PC-3 (cell line): Measurements from ENCODE around the gene PIM1.

Source experiments
- EZH2 ChIP-seq: fragments of 300-600 bp; sonication (generic); IDR thresholded peaks from one replicate; pipeline ENCODE4 v1.6.1; 2017; ENCODE audit warnings: antibody characterized with exemption, mild to moderate bottlenecking, low read length; ENCODE audit not compliant: unreplicated experiment
- TF ChIP-seq, protein P1 (sequence below): fragments of 300-600 bp; sonication (generic); conservative IDR thresholded peaks from 2 replicates; pipeline ENCODE4 v1.5.1; 2017; ENCODE audit warnings: antibody characterized with exemption, low read depth, mild to moderate bottlenecking, low read length

DNA sequence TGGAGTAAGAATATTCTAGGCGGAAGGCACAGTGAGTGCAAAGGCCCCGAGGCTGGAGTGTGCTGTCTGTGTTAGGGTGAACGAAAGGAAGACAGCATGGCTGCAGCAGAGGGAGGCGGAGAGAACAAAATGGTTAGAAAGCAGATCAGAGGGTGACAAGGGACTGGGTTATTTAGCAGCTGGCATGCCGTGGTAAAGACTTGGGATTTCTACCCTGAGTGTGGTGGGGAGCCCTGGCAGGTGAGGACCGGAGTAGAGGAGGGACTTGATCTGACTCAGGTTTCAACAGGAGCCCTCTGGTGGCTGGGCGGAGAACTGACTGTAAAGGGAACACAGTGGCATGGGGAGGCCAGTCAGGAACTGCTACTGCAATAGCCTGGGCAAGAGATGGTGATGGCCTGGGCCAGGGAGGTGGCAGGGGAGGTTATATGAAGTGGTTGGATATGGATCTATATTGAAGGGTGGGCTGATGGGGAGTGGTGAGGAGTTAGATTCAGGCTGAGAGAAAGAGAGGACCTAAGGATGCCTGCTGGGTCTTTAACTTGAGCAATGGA, 38.0 kb downstream of the PIM1 start:
- TF ChIP-seq, protein P1, sequence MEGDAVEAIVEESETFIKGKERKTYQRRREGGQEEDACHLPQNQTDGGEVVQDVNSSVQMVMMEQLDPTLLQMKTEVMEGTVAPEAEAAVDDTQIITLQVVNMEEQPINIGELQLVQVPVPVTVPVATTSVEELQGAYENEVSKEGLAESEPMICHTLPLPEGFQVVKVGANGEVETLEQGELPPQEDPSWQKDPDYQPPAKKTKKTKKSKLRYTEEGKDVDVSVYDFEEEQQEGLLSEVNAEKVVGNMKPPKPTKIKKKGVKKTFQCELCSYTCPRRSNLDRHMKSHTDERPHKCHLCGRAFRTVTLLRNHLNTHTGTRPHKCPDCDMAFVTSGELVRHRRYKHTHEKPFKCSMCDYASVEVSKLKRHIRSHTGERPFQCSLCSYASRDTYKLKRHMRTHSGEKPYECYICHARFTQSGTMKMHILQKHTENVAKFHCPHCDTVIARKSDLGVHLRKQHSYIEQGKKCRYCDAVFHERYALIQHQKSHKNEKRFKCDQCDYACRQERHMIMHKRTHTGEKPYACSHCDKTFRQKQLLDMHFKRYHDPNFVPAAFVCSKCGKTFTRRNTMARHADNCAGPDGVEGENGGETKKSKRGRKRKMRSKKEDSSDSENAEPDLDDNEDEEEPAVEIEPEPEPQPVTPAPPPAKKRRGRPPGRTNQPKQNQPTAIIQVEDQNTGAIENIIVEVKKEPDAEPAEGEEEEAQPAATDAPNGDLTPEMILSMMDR, result peak; percentile 90
- TF ChIP-seq EZH2, result no peak
